Measurements from ENCODE around the gene FSHR. TPM values are rescaled to one million over a fixed set of nuclear protein-coding genes. Genes with fewer than 3 reads are reported as not detected.

Gene FSHR
- total RNA-seq, 1 donor from 2014 or later = not detected

DNA sequence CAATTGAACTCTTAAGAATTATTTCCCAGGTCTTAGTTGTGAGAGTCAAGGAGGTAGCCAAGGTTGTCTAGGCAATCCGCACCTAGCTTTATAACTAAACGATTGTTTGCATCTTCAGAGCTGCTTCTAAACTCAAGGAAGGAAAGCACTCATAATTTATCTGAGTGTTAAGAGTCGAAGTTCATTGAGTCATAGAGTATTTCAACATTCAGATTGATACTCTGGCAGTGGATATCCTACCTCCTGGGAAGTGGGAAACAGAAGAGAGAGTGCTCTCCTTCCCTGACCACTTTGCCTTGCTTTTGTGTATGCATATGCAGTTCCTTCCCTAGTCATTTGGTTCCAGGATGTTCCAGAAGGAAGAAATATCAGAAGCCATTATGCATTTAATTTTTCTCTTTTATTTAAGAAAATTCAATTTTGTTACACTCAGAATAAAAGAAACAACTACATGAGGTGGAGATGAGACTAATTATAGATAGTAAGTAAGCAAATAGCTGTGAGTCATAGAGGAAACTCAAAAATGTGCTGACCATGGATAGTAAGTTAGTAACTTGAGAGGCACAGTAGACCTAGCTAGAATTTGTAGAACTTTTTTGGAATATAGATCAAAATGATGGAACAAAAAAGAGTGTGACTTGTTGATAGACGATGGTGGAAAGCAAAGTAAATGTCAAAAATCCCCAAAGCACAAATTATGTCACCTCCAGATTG is 35.4 kb upstream of the FSHR start:
- Mint-ChIP-seq H3K27ac (ENCODE audit: unreplicated experiment) (no peak overlapping the region), H3K36me3 (ENCODE audit: low read depth, unreplicated experiment) (no peaks in the 10 kb centered on the region), H3K27me3 (ENCODE audit: unreplicated experiment) (no peaks in the 10 kb centered on the region), H3K4me1 (ENCODE audit: unreplicated experiment) (no peaks in the 10 kb centered on the region), H3K9me3 (ENCODE audit: unreplicated experiment) (no peaks in the 10 kb centered on the region), H3K4me3 (ENCODE audit: unreplicated experiment) (no peak overlapping the region)
- no peak for TF ChIP-seq CTCF (IDR thresholded peaks at IDR 0.05; ENCODE audit: unreplicated experiment)
- DNase-seq (ENCODE audit: low spot score) = no peak

GRCh38 chr2:49186050-49186648 is 31.8 kb upstream of the FSHR start:
- Mint-ChIP-seq H3K4me1 (ENCODE audit: unreplicated experiment) (no peaks in the 10 kb centered on the region), H3K36me3 (ENCODE audit: low read depth, unreplicated experiment) (no peaks in the 10 kb centered on the region), H3K9me3 (ENCODE audit: unreplicated experiment) (no peaks in the 10 kb centered on the region), H3K27ac (ENCODE audit: unreplicated experiment) (no peak overlapping the region), H3K4me3 (ENCODE audit: unreplicated experiment) (no peak overlapping the region), H3K27me3 (ENCODE audit: unreplicated experiment) (no peaks in the 10 kb centered on the region)
- no peak for DNase-seq (ENCODE audit: low spot score)
- no peak for TF ChIP-seq CTCF (IDR thresholded peaks at IDR 0.05; ENCODE audit: unreplicated experiment)

DNA sequence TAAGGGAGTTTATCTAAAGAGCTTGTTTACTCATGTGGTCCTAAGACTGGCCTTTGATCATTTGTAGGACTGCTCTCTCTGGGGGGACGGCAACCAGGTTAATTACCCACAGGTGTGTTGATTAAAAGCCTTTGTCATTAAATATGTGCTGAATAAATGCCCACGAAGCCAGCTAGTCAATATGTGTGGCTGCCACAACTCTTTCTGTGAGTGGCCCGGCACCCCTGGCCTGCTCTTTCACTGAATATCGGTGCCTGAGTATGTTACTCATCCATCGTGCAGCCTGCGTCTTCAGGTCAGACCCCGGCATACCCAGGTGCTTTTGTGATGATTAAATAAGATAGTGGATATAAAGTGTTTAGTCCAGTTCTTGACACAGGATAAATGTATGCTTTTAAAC is 24.3 kb upstream of the FSHR start:
- DNase-seq (ENCODE audit: low spot score) = no peak
- peaks cover 2% of the 10 kb centered on the region for H3K27me3 Mint-ChIP-seq (ENCODE audit: unreplicated experiment)
- peaks cover 6% of the 10 kb centered on the region for H3K9me3 Mint-ChIP-seq (ENCODE audit: unreplicated experiment)

DNA sequence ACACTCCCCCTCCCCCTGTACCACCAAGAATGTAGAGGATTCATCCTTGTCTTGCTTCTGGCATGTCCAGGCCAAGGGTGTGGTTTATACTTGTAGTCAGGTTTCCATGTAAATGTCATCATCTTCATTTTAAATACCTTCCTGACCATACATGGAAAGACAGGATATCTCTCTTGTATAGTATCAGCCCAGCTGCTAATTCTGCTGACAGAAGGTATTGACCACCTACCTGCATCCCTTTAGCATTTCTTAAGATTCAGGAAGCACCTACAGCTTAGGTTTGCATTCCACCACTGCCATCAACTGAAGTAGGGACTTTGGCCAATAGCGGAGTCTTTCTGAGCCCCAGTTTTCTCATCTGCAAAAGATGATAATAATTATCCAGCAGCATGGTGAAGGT is 22.9 kb upstream of the FSHR start:
- Mint-ChIP-seq H3K36me3 (ENCODE audit: low read depth, unreplicated experiment) (no peaks in the 10 kb centered on the region), H3K4me3 (ENCODE audit: unreplicated experiment) (no peak overlapping the region), H3K4me1 (ENCODE audit: unreplicated experiment) (no peaks in the 10 kb centered on the region), H3K27me3 (ENCODE audit: unreplicated experiment) (peaks cover 2% of the 10 kb centered on the region), H3K9me3 (ENCODE audit: unreplicated experiment) (peaks cover 6% of the 10 kb centered on the region), H3K27ac (ENCODE audit: unreplicated experiment) (no peak overlapping the region)
- no peak for DNase-seq (ENCODE audit: low spot score)
- TF ChIP-seq CTCF (IDR thresholded peaks at IDR 0.05; ENCODE audit: unreplicated experiment) = no peak

More for the DNA sequence above, 24.3 kb upstream of the FSHR start:
- Mint-ChIP-seq H3K27ac (ENCODE audit: unreplicated experiment) (no peak overlapping the region), H3K4me1 (ENCODE audit: unreplicated experiment) (no peaks in the 10 kb centered on the region), H3K36me3 (ENCODE audit: low read depth, unreplicated experiment) (no peaks in the 10 kb centered on the region), H3K4me3 (ENCODE audit: unreplicated experiment) (no peak overlapping the region)
- TF ChIP-seq CTCF (IDR thresholded peaks at IDR 0.05; ENCODE audit: unreplicated experiment) = no peak

DNA sequence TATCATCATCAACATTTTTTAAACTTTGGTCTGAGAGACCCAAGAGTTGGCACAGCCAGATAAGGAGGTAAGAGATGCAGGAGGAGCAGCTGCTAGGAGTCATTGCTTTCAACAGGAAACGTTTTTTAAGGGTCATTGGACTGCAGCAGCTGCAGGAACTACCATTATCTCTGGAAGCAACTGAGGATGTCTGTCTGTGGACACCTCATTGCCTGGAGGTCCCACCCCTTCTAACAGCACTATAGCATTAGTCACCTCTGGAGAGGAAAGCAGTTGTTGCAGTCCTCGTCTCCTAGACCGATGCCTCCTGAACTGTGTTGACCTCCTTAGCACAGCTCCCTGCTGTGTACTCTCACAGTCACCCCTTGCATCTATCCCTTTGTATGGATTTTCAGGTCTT is 21.5 kb upstream of the FSHR start:
- H3K4me1 Mint-ChIP-seq (ENCODE audit: unreplicated experiment) = no peaks in the 10 kb centered on the region
- no peaks in the 10 kb centered on the region for H3K36me3 Mint-ChIP-seq (ENCODE audit: low read depth, unreplicated experiment)
- peaks cover 2% of the 10 kb centered on the region for H3K27me3 Mint-ChIP-seq (ENCODE audit: unreplicated experiment)
- no peak overlapping the region for H3K4me3 Mint-ChIP-seq (ENCODE audit: unreplicated experiment)
- no peak for DNase-seq (ENCODE audit: low spot score)
- no peak overlapping the region for H3K27ac Mint-ChIP-seq (ENCODE audit: unreplicated experiment)
- no peak for TF ChIP-seq CTCF (IDR thresholded peaks at IDR 0.05; ENCODE audit: unreplicated experiment)
- peaks cover 6% of the 10 kb centered on the region for H3K9me3 Mint-ChIP-seq (ENCODE audit: unreplicated experiment)

All from endothelial cell (in vitro differentiated cells).